ENCODE measurements around the gene CD80.

Gene CD80, protein sequence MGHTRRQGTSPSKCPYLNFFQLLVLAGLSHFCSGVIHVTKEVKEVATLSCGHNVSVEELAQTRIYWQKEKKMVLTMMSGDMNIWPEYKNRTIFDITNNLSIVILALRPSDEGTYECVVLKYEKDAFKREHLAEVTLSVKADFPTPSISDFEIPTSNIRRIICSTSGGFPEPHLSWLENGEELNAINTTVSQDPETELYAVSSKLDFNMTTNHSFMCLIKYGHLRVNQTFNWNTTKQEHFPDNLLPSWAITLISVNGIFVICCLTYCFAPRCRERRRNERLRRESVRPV

GRCh38 chr3:119559441-119559963, at the start of gene CD80:
Gene CD80 (minus strand): TSS chr3:119559614. CDS start chr3:119557728, 1,886 bp downstream.
- no peak for TF ChIP-seq CTCF (IDR thresholded peaks at IDR 0.05)
- DNase-seq (ENCODE audit: low spot score): peak; percentile 73
- H3K27ac ChIP-seq: no peak within 1 kb of the TSS

DNA sequence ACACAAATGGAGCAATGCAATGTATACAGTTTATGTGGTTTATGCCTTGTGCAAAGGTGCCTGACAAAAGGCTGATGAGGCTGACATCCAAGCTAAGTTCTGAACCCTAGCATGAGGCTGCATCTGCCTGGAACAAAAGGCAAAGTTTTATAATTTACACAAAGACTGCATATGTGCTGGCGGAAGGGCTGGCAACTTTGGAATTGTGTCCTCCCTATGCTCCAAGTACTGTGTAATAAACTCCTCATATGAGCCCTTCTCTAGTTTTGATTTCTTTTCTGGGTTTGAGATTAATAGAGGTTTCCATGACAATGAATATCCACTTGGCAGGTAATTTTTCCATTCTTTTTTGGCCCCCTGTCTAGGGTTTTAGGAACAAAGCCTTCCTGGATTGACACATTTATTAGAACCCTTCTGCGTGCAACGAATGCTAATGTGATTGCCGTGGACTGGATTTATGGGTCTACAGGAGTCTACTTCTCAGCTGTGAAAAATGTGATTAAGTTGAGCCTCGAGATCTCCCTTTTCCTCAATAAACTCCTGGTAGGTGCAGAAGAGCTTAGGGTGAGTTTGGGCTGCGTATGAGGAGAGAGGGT, 49.1 kb upstream of the CD80 start:
- DNase-seq (ENCODE audit: low spot score): no peak
- H3K4me3 ChIP-seq: no peak overlapping the region
- H3K27ac ChIP-seq: no peak overlapping the region
- no peak for TF ChIP-seq CTCF (IDR thresholded peaks at IDR 0.05)

More at GRCh38 chr3:119559441-119559963, at the start of gene CD80:
- H3K4me3 ChIP-seq: no peak within 1 kb of the TSS

- TF ChIP-seq CTCF (IDR thresholded peaks at IDR 0.05): no peak
Observed at GRCh38 chr3:119604878-119605277, 45.5 kb upstream of the CD80 start.

DNA sequence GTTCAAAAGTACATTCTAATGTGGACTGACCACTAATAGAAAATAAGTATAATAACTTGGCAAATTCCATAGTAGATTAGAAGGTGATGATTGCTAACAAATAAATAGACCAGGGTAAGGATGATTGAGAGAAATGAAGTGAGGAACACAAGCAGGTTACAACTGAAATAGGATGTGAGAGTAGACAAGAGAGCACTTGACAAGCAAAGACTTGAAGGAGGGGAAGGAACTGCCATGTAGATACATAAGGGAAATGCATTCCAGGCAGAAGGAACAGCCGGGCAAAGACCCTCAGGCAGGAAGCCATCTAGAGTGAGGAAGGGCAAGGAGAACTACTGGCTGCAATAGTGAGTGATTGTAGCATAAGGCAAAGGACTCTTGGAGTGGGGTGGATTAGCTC, 43.3 kb upstream of the CD80 start:
- no peak for DNase-seq (ENCODE audit: low spot score)
- Histone ChIP-seq H3K27ac (no peak overlapping the region), H3K4me3 (no peak overlapping the region)
- no peak for TF ChIP-seq CTCF (IDR thresholded peaks at IDR 0.05)

More at GRCh38 chr3:119604878-119605277, 45.5 kb upstream of the CD80 start:
- no peak overlapping the region for H3K27ac ChIP-seq
- no peak for DNase-seq (ENCODE audit: low spot score)
- no peak overlapping the region for H3K4me3 ChIP-seq

- no peak overlapping the region for H3K4me3 ChIP-seq
- no peak for TF ChIP-seq CTCF (IDR thresholded peaks at IDR 0.05)
- DNase-seq (ENCODE audit: low spot score): no peak
- H3K27ac ChIP-seq: no peak overlapping the region
Observed at GRCh38 chr3:119601154-119601553, 41.7 kb upstream of the CD80 start.

GRCh38 chr3:119600732-119601131, 41.3 kb upstream of the CD80 start:
- Histone ChIP-seq H3K4me3 (no peak overlapping the region), H3K27ac (no peak overlapping the region)
- no peak for DNase-seq (ENCODE audit: low spot score)
- no peak for TF ChIP-seq CTCF (IDR thresholded peaks at IDR 0.05)

All from coronary artery (tissue), 2 donors.